Prostate gland (tissue), 2 donors: Measurements from ENCODE around the gene FANCI. TPM values are rescaled to one million over a fixed set of nuclear protein-coding genes. Genes with fewer than 3 reads are reported as not detected.

Source experiments
- DNase-seq: peaks from one replicate; pipeline ENCODE4 v3.0.0-alpha.2; 2019; ENCODE audit warnings: low spot score
- H3K27ac ChIP-seq, 2 donors: fragments of 200-600 bp; sonication (generic); 2 replicates each; pipeline ENCODE4 v1.5.1; 2017 to 2019
- H3K27me3 ChIP-seq: fragments of 200-600 bp; sonication (generic); replicated peaks from 2 replicates; pipeline ENCODE4 v1.5.1; 2019; ENCODE audit not compliant: insufficient read depth
- H3K36me3 ChIP-seq, 2 donors: fragments of 200-600 bp; sonication (generic); 1 replicate in 1 of 2; 2 replicates in 1 of 2; pipeline versions ENCODE4 v1.5.1 to v1.8.1; 2017 to 2019
- H3K4me1 ChIP-seq: fragments of 200-600 bp; sonication (generic); replicated peaks from 2 replicates; pipeline ENCODE4 v1.5.1; 2019
- H3K4me3 ChIP-seq, 2 donors: fragments of 200-600 bp; sonication (generic); 2 replicates each; pipeline ENCODE4 v1.5.1; 2017 to 2019
- H3K9me3 ChIP-seq: fragments of 200-600 bp; sonication (generic); 2 replicates; pipeline ENCODE4 v1.5.1; 2017
- POLR2A ChIP-seq: fragments of 450-650 bp; IDR thresholded peaks from one replicate; pipeline ENCODE4 v1.6.1; 2016; ENCODE audit warnings: antibody characterized with exemption, mild to moderate bottlenecking
- POLR2AphosphoS5 ChIP-seq: sonication (generic); formaldehyde crosslinking; IDR thresholded peaks from one replicate; pipeline ENCODE4 v1.6.1; 2017; ENCODE audit warnings: antibody characterized with exemption
- WGBS: methylation state at CpG from one replicate; pipeline ENCODE4 v1.1.5; 2018; 5-methylcytosine and 5-hydroxymethylcytosine counted together
- intact Hi-C: fragments of 100-400 bp; cut with DNase I; formaldehyde crosslinking; loops from one replicate; pipeline ENCODE4 v1.14.2; 2022
- total RNA-seq, 2 donors: library from RNA; depleted of rRNA; stranded (reverse); fragments of >200 nt; gene quantifications; one replicate each; pipeline ENCODE4 v1.1.0, GENCODE V29; 2016
- TF ChIP-seq, protein P1 (sequence below), 4 experiments: fragments of 200-600 bp in 2 of 4; fragments of 450-650 bp in 2 of 4; sonication (generic) in 2 of 4; IDR thresholded peaks; 1 replicate in 3 of 4; 2 replicates in 1 of 4; pipeline ENCODE4 v1.5.1; 2016 to 2019; ENCODE audit warnings: antibody characterized with exemption in 4 of 4, mild to moderate bottlenecking in 2 of 4, moderate library complexity in 2 of 4

Gene FANCI
- total RNA-seq, 2 donors from 2014 or later: 7.8 to 22.7 TPM

DNA sequence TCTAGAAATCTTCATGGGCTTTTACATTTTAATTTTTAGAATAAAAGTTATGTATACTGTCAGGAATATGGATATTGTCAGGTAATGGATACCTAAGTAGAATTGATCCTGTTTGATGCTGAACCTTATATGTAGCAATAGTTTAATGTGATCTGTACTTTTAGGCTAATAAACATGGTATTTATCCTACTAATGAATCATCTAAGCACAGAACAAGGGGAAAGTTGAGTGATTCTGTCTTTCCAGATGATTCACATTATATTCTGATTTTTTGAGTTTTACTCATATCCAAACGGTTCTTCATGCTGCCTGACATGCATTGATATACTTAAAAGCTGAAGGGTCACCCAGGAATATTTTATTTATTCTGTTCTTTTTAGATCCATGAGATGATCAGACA, 34.5 kb downstream of the FANCI start:
- no peaks in the 10 kb centered on the region for H3K9me3 ChIP-seq
- intact Hi-C loops: no loop called here
- WGBS: 93% methylated on average over 1 of the region's 1 CpG
- no peak overlapping the region for H3K4me3 ChIP-seq
- no peaks in the 10 kb centered on the region for H3K4me1 ChIP-seq
- H3K27me3 ChIP-seq: no peaks in the 10 kb centered on the region
- H3K36me3 ChIP-seq: no peaks in the 10 kb centered on the region
- no peak for DNase-seq
- no peak overlapping the region for H3K27ac ChIP-seq
- no peak for TF ChIP-seq POLR2A
- TF ChIP-seq, protein P1, sequence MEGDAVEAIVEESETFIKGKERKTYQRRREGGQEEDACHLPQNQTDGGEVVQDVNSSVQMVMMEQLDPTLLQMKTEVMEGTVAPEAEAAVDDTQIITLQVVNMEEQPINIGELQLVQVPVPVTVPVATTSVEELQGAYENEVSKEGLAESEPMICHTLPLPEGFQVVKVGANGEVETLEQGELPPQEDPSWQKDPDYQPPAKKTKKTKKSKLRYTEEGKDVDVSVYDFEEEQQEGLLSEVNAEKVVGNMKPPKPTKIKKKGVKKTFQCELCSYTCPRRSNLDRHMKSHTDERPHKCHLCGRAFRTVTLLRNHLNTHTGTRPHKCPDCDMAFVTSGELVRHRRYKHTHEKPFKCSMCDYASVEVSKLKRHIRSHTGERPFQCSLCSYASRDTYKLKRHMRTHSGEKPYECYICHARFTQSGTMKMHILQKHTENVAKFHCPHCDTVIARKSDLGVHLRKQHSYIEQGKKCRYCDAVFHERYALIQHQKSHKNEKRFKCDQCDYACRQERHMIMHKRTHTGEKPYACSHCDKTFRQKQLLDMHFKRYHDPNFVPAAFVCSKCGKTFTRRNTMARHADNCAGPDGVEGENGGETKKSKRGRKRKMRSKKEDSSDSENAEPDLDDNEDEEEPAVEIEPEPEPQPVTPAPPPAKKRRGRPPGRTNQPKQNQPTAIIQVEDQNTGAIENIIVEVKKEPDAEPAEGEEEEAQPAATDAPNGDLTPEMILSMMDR (IDR thresholded peaks at IDR 0.05): no peak
- TF ChIP-seq POLR2AphosphoS5: no peak

DNA sequence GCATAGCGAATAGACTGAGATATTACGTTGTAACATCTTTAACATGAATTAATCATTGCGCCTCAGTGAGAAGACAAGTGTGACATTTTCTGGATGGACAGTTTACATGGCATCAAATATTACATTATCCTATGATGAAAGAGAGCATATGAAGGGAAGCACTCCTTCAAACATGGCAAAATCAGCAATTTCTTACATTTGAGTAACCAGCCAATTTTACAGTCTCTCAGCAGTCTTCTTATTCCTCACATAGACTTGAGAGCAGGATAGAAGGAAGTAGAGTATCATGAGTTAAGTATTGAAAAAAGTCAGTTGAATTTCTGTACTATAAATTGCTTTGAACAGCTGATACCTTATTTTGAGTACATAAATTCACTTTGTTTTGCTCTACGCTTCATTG, 38.9 kb downstream of the FANCI start:
- WGBS: 94% methylated on average over 4 of the region's 4 CpGs
- H3K27me3 ChIP-seq: no peaks in the 10 kb centered on the region
- intact Hi-C loops: no loop called here

DNA sequence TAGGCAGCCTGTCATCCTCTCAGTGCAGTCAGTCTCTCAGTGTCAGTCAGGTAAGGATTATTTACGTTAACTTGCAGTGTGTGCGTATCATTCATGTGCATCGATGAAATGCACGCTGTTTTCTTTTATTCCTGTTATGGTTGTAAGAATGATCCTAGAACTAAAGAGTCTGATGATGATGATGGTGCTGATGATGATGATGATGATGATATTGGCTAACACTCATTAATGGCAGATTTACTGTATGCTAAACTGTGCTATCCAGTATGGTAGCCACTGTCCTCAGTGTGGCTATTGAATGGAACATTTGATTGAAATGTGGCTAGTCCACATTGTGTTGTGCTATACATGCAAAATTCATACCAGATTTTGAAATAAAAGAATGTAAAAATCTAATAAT, 39.4 kb downstream of the FANCI start:
- intact Hi-C loops: no loop called here
- H3K27me3 ChIP-seq: no peaks in the 10 kb centered on the region
- no peak overlapping the region for H3K27ac ChIP-seq
- H3K9me3 ChIP-seq: no peaks in the 10 kb centered on the region
- no peak for DNase-seq
- no peak overlapping the region for H3K4me3 ChIP-seq
- no peaks in the 10 kb centered on the region for H3K36me3 ChIP-seq
- 88% methylated on average over 4 of the region's 4 CpGs for WGBS
- TF ChIP-seq POLR2A: no peak
- no peak for TF ChIP-seq POLR2AphosphoS5
- TF ChIP-seq, protein P1 (IDR thresholded peaks at IDR 0.05): no peak
- no peaks in the 10 kb centered on the region for H3K4me1 ChIP-seq

More for the DNA sequence above, 38.9 kb downstream of the FANCI start:
- DNase-seq: no peak
- TF ChIP-seq, protein P1 (IDR thresholded peaks at IDR 0.05): no peak
- TF ChIP-seq POLR2AphosphoS5: no peak
- no peak for TF ChIP-seq POLR2A
- H3K27ac ChIP-seq: no peak overlapping the region
- H3K36me3 ChIP-seq: no peaks in the 10 kb centered on the region
- no peaks in the 10 kb centered on the region for H3K9me3 ChIP-seq
- H3K4me3 ChIP-seq: no peak overlapping the region
- H3K4me1 ChIP-seq: no peaks in the 10 kb centered on the region

DNA sequence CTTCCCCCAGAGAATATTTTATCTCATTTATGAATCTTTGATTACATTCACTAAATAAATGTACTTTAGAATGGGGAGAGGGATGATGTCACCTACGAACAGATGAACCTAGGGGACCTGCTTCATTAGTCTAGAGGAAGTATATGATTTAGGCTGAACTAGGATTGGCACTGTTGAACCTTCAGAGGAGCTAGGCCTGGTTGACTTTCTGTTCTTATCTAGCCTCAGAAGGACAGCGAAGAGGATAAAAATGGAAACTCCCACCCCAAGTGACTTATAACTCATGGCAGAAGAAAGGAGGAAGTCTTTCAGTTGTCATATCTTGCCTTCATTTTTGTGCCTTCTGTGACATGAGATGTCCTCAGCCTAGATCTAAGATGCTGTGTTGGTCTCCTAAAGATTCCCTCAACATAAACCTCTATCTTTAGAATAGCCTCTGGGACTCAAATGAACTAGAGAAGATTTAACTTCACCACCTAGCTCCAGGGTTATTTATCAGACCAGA, 48.2 kb downstream of the FANCI start:
- WGBS: 72% methylated on average over 2 of the region's 2 CpGs
- H3K27me3 ChIP-seq: no peaks in the 10 kb centered on the region

DNA sequence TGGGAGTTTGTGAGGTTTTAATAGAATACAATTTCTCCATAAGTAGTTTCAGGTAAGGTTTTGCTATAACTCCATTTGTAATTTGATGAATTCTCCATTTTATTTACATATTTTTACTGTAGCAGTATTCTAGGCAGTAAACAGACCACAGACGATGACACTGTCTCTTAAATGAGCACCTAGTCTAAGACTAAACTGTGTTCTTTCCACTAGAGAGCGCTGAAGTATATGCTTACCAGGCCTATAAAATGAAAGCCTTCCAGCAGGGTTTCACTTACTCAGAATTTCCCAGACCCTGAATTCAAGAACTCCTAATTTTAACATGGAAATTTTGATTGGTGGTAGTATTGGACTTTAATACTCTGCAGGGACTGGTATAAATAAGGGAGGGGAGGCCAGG, 49.2 kb downstream of the FANCI start:
- H3K4me3 ChIP-seq: no peak overlapping the region
- 94% methylated on average over 2 of the region's 2 CpGs for WGBS
- TF ChIP-seq POLR2AphosphoS5 (no peak), POLR2A (no peak)
- TF ChIP-seq, protein P1 (IDR thresholded peaks at IDR 0.05): no peak
- no peaks in the 10 kb centered on the region for H3K4me1 ChIP-seq
- no peaks in the 10 kb centered on the region for H3K36me3 ChIP-seq
- no peak for DNase-seq
- H3K9me3 ChIP-seq: no peaks in the 10 kb centered on the region
- intact Hi-C loops: no loop called here
- H3K27ac ChIP-seq: no peak overlapping the region
- H3K27me3 ChIP-seq: no peaks in the 10 kb centered on the region

More for the DNA sequence above, 48.2 kb downstream of the FANCI start:
- H3K9me3 ChIP-seq: no peaks in the 10 kb centered on the region
- DNase-seq: no peak
- no peak overlapping the region for H3K27ac ChIP-seq
- H3K4me1 ChIP-seq: no peaks in the 10 kb centered on the region
- no peaks in the 10 kb centered on the region for H3K36me3 ChIP-seq
- TF ChIP-seq POLR2AphosphoS5 (no peak), POLR2A (no peak)
- TF ChIP-seq, protein P1 (IDR thresholded peaks at IDR 0.05): no peak
- no peak overlapping the region for H3K4me3 ChIP-seq
- intact Hi-C loops: no loop called here
